HEK293 (cell line): Measurements from ENCODE around the gene LAMTOR2.

Experiments
- BCL6B ChIP-seq: fragments of 450-650 bp; formaldehyde crosslinking; IDR thresholded peaks from 2 replicates; pipeline ENCODE4 v1.5.1; 2017; ENCODE audit warnings: missing biosample characterization, missing genetic modification characterization
- FEZF1 ChIP-seq: fragments of 450-650 bp; formaldehyde crosslinking; IDR thresholded peaks from 2 replicates; pipeline ENCODE4 v1.5.1; 2016; ENCODE audit warnings: missing biosample characterization, missing genetic modification characterization
- KLF10 ChIP-seq: fragments of 450-650 bp; IDR thresholded peaks from 2 replicates; pipeline ENCODE4 v1.5.1; 2018; ENCODE audit warnings: missing biosample characterization, mild to moderate bottlenecking, missing genetic modification characterization
- KLF16 ChIP-seq: fragments of 450-650 bp; formaldehyde crosslinking; IDR thresholded peaks from 2 replicates; pipeline ENCODE4 v1.5.1; 2017; ENCODE audit warnings: missing biosample characterization, missing genetic modification characterization
- KLF17 ChIP-seq: fragments of 450-650 bp; formaldehyde crosslinking; IDR thresholded peaks from 2 replicates; pipeline ENCODE4 v1.5.1; 2016; ENCODE audit warnings: missing biosample characterization, missing genetic modification characterization
- KLF8 ChIP-seq: fragments of 450-650 bp; formaldehyde crosslinking; IDR thresholded peaks from 2 replicates; pipeline ENCODE4 v1.5.1; 2016; ENCODE audit warnings: missing biosample characterization, missing genetic modification characterization
- OSR2 ChIP-seq: fragments of 450-650 bp; formaldehyde crosslinking; IDR thresholded peaks from 2 replicates; pipeline ENCODE4 v1.5.1; 2016; ENCODE audit warnings: missing biosample characterization, missing genetic modification characterization
- SCRT2 ChIP-seq: fragments of 450-650 bp; formaldehyde crosslinking; IDR thresholded peaks from 2 replicates; pipeline ENCODE4 v1.5.1; 2016; ENCODE audit warnings: missing biosample characterization, missing genetic modification characterization
- SP2 ChIP-seq: fragments of 450-650 bp; formaldehyde crosslinking; IDR thresholded peaks from 2 replicates; pipeline ENCODE4 v1.5.1; 2016; ENCODE audit warnings: missing biosample characterization, missing genetic modification characterization
- TCF7L2 ChIP-seq: IDR thresholded peaks from 2 replicates; pipeline ENCODE4 v1.6.1; 2011; ENCODE audit warnings: low read depth, mild to moderate bottlenecking, inconsistent platforms, low read length, moderate library complexity, borderline replicate concordance
- WT1 ChIP-seq: fragments of 450-650 bp; formaldehyde crosslinking; IDR thresholded peaks from 2 replicates; pipeline ENCODE4 v1.5.1; 2016; ENCODE audit warnings: missing biosample characterization, missing genetic modification characterization
- YY1 ChIP-seq: fragments of 450-650 bp; formaldehyde crosslinking; IDR thresholded peaks from 2 replicates; pipeline ENCODE4 v1.5.1; 2018; ENCODE audit warnings: missing biosample characterization, missing genetic modification characterization
- ZFP41 ChIP-seq: fragments of 450-650 bp; formaldehyde crosslinking; IDR thresholded peaks from 2 replicates; pipeline ENCODE4 v1.5.1; 2016; ENCODE audit warnings: missing biosample characterization, missing genetic modification characterization, borderline replicate concordance
- ZNF138 ChIP-seq: fragments of 450-650 bp; formaldehyde crosslinking; IDR thresholded peaks from 2 replicates; pipeline ENCODE4 v1.5.1; 2016; ENCODE audit warnings: missing biosample characterization, missing genetic modification characterization, borderline replicate concordance
- ZNF146 ChIP-seq: fragments of 450-650 bp; formaldehyde crosslinking; IDR thresholded peaks from 2 replicates; pipeline ENCODE4 v1.5.1; 2016; ENCODE audit warnings: missing biosample characterization, missing genetic modification characterization
- ZNF184 ChIP-seq: fragments of 450-650 bp; IDR thresholded peaks from 2 replicates; pipeline ENCODE4 v1.5.1; 2018; ENCODE audit warnings: missing biosample characterization, mild to moderate bottlenecking, missing genetic modification characterization
- ZNF19 ChIP-seq: fragments of 450-650 bp; formaldehyde crosslinking; IDR thresholded peaks from 2 replicates; pipeline ENCODE4; 2016; ENCODE audit warnings: missing biosample characterization, missing genetic modification characterization, low read depth
- ZNF211 ChIP-seq: fragments of 450-650 bp; formaldehyde crosslinking; IDR thresholded peaks from 2 replicates; pipeline ENCODE4 v1.5.1; 2016; ENCODE audit warnings: low read depth, missing biosample characterization, missing genetic modification characterization
- ZNF302 ChIP-seq: fragments of 450-650 bp; formaldehyde crosslinking; IDR thresholded peaks from 2 replicates; pipeline ENCODE4 v1.5.1; 2016; ENCODE audit warnings: missing biosample characterization, missing genetic modification characterization, low read depth
- ZNF366 ChIP-seq: fragments of 450-650 bp; formaldehyde crosslinking; conservative IDR thresholded peaks from 2 replicates; pipeline ENCODE4 v1.5.1; 2016; ENCODE audit warnings: missing biosample characterization, missing genetic modification characterization
- ZNF394 ChIP-seq: fragments of 450-650 bp; formaldehyde crosslinking; IDR thresholded peaks from 2 replicates; pipeline ENCODE4 v1.5.1; 2016; ENCODE audit warnings: missing biosample characterization, missing genetic modification characterization, mild to moderate bottlenecking, moderate library complexity, borderline replicate concordance
- ZNF398 ChIP-seq: fragments of 450-650 bp; formaldehyde crosslinking; IDR thresholded peaks from 2 replicates; pipeline ENCODE4 v1.5.1; 2017; ENCODE audit warnings: missing biosample characterization, missing genetic modification characterization
- ZNF404 ChIP-seq: fragments of 450-650 bp; formaldehyde crosslinking; IDR thresholded peaks from 2 replicates; pipeline ENCODE4 v1.5.1; 2017; ENCODE audit warnings: missing biosample characterization, missing genetic modification characterization
- ZNF426 ChIP-seq: fragments of 450-650 bp; formaldehyde crosslinking; IDR thresholded peaks from 2 replicates; pipeline ENCODE4 v1.5.1; 2017; ENCODE audit warnings: missing biosample characterization, missing genetic modification characterization, mild to moderate bottlenecking, inconsistent platforms, moderate library complexity
- ZNF529 ChIP-seq: fragments of 450-650 bp; formaldehyde crosslinking; IDR thresholded peaks from 2 replicates; pipeline ENCODE4 v1.5.1; 2017; ENCODE audit warnings: missing genetic modification characterization, missing biosample characterization; ENCODE audit not compliant: insufficient replicate concordance
- ZNF558 ChIP-seq: fragments of 450-650 bp; formaldehyde crosslinking; IDR thresholded peaks from 2 replicates; pipeline ENCODE4 v1.5.1; 2016; ENCODE audit warnings: missing biosample characterization, missing genetic modification characterization
- ZNF561 ChIP-seq: fragments of 450-650 bp; IDR thresholded peaks from 2 replicates; pipeline ENCODE4 v1.5.1; 2018; ENCODE audit warnings: missing biosample characterization, missing genetic modification characterization, borderline replicate concordance
- ZNF571 ChIP-seq: fragments of 450-650 bp; formaldehyde crosslinking; IDR thresholded peaks from 2 replicates; pipeline ENCODE4 v1.5.0; 2017; ENCODE audit warnings: missing biosample characterization, missing genetic modification characterization
- ZNF596 ChIP-seq: fragments of 450-650 bp; IDR thresholded peaks from 2 replicates; pipeline ENCODE4 v1.5.0; 2018; ENCODE audit warnings: missing biosample characterization, mild to moderate bottlenecking, missing genetic modification characterization, moderate library complexity
- ZNF623 ChIP-seq: fragments of 450-650 bp; formaldehyde crosslinking; IDR thresholded peaks from 2 replicates; pipeline ENCODE4 v1.5.1; 2016; ENCODE audit warnings: missing biosample characterization, missing genetic modification characterization
- ZNF624 ChIP-seq: fragments of 450-650 bp; formaldehyde crosslinking; IDR thresholded peaks from 2 replicates; pipeline ENCODE4 v1.5.1; 2017; ENCODE audit warnings: missing biosample characterization, missing genetic modification characterization
- ZNF658 ChIP-seq: fragments of 450-650 bp; formaldehyde crosslinking; IDR thresholded peaks from 2 replicates; pipeline ENCODE4; 2016; ENCODE audit warnings: missing biosample characterization, missing genetic modification characterization
- ZNF670 ChIP-seq: fragments of 450-650 bp; formaldehyde crosslinking; IDR thresholded peaks from 2 replicates; pipeline ENCODE4 v1.5.1; 2016; ENCODE audit warnings: missing biosample characterization, missing genetic modification characterization, low read depth
- ZSCAN4 ChIP-seq: fragments of 450-650 bp; formaldehyde crosslinking; IDR thresholded peaks from 2 replicates; pipeline ENCODE4 v1.5.1; 2017; ENCODE audit warnings: missing biosample characterization, missing genetic modification characterization
- ZXDB ChIP-seq: fragments of 450-650 bp; formaldehyde crosslinking; IDR thresholded peaks from 2 replicates; pipeline ENCODE4 v1.5.1; 2016; ENCODE audit warnings: missing biosample characterization, missing genetic modification characterization

Gene LAMTOR2

GRCh38 chr1:156082309-156083091, 27.9 kb downstream of the LAMTOR2 start, which contains the start of gene MEX3A (continued):
- peak; percentile 98 for TF ChIP-seq ZNF398 (tag by site-specific recombination)
- TF ChIP-seq YY1 (tag by site-specific recombination): no peak
- no peak for TF ChIP-seq ZNF426 (tag by site-specific recombination)
- no peak for TF ChIP-seq SP2 (tag by site-specific recombination)
- peak; percentile 22; the same call in 1 of the 2 replicates for TF ChIP-seq ZNF394
- TF ChIP-seq ZSCAN4: peak; percentile 20; the same call in 1 of the 2 replicates
- TF ChIP-seq ZNF558 (tag by site-specific recombination): no peak
- TF ChIP-seq KLF17 (tag by site-specific recombination): no peak
- TF ChIP-seq ZNF366 (tag by site-specific recombination): no peak
- no peak for TF ChIP-seq ZFP41 (tag by site-specific recombination)
- TF ChIP-seq ZNF571 (tag by site-specific recombination): no peak
- TF ChIP-seq ZNF623 (tag by site-specific recombination): no peak
- TF ChIP-seq KLF10 (tag by site-specific recombination): peak; percentile 87
- TF ChIP-seq ZNF404 (tag by site-specific recombination): no peak
- no peak for TF ChIP-seq ZNF302 (tag by site-specific recombination)
- no peak for TF ChIP-seq FEZF1
- 0 out of 2 replicates have a peak, but pooled peaks have one; percentile 11 for TF ChIP-seq WT1 (tag by site-specific recombination)
- no peak for TF ChIP-seq OSR2 (tag by site-specific recombination)
- TF ChIP-seq TCF7L2: no peak
- no peak for TF ChIP-seq ZNF624 (tag by site-specific recombination)
- peak; percentile 42; the same call in 1 of the 2 replicates for TF ChIP-seq KLF16 (tag by site-specific recombination)
- TF ChIP-seq ZNF658 (tag by site-specific recombination): no peak
- TF ChIP-seq ZNF670: no peak
- TF ChIP-seq ZNF184: no peak
- no peak for TF ChIP-seq ZNF211
- TF ChIP-seq ZNF596: peak; percentile 67; the same call in 1 of the 2 replicates
- no peak for TF ChIP-seq ZNF529 (tag by site-specific recombination)
- no peak for TF ChIP-seq BCL6B
- peak; percentile 34; the same call in 1 of the 2 replicates for TF ChIP-seq ZNF561 (tag by site-specific recombination)
- TF ChIP-seq ZNF19 (tag by site-specific recombination): no peak
- TF ChIP-seq SCRT2 (tag by site-specific recombination): no peak
- peak; percentile 70; the same call in 1 of the 2 replicates for TF ChIP-seq ZXDB
- no peak for TF ChIP-seq KLF8 (tag by site-specific recombination)
- TF ChIP-seq ZNF138 (tag by site-specific recombination): no peak
- TF ChIP-seq ZNF146: no peak
